ENCODE data around the gene LPP.
A peak's percentile ranks its signal among the peaks of the same experiment; 100 is the strongest.

The LPP gene

DNA sequence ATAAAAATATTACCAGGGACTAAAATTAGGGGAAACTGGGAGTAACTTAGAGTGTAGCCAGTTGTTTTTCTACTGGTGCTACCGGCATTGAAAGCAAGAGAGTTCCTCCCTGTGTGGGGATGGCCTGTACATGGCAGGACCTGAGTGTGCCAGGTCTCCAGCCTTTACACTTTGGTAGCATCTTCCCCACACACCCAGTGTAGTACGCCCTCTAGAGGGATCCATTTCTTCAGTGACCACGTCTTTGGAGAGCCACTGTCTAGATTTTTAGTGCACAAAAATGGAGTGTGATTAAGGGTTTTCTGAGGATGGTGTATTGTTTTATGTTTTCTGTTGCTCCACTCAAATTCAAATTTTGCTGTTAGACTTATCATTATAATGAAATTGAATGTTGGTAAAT is 510.8 kb downstream of the LPP start:
- no peak overlapping the region for H3K27ac ChIP-seq (ENCODE audit: poor library complexity, severe bottlenecking)
- H3K4me3 ChIP-seq (ENCODE audit: severe bottlenecking) = no peak overlapping the region
- TF ChIP-seq, protein P1, sequence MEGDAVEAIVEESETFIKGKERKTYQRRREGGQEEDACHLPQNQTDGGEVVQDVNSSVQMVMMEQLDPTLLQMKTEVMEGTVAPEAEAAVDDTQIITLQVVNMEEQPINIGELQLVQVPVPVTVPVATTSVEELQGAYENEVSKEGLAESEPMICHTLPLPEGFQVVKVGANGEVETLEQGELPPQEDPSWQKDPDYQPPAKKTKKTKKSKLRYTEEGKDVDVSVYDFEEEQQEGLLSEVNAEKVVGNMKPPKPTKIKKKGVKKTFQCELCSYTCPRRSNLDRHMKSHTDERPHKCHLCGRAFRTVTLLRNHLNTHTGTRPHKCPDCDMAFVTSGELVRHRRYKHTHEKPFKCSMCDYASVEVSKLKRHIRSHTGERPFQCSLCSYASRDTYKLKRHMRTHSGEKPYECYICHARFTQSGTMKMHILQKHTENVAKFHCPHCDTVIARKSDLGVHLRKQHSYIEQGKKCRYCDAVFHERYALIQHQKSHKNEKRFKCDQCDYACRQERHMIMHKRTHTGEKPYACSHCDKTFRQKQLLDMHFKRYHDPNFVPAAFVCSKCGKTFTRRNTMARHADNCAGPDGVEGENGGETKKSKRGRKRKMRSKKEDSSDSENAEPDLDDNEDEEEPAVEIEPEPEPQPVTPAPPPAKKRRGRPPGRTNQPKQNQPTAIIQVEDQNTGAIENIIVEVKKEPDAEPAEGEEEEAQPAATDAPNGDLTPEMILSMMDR (IDR thresholded peaks at IDR 0.05; ENCODE audit: poor library complexity, severe bottlenecking) = peak; percentile 24
- no peaks in the 10 kb centered on the region for H3K4me1 ChIP-seq (ENCODE audit: insufficient read depth, poor library complexity, severe bottlenecking)
- ATAC-seq (ENCODE audit: low read depth) (no peak), DNase-seq (ENCODE audit: low spot score) (no peak)
- no peaks in the 10 kb centered on the region for H3K27me3 ChIP-seq (ENCODE audit: insufficient read depth, poor library complexity, severe bottlenecking)
- H3K36me3 ChIP-seq (ENCODE audit: low read depth) = no peaks in the 10 kb centered on the region
- H3K9me3 ChIP-seq (ENCODE audit: severe bottlenecking) = no peaks in the 10 kb centered on the region

DNA sequence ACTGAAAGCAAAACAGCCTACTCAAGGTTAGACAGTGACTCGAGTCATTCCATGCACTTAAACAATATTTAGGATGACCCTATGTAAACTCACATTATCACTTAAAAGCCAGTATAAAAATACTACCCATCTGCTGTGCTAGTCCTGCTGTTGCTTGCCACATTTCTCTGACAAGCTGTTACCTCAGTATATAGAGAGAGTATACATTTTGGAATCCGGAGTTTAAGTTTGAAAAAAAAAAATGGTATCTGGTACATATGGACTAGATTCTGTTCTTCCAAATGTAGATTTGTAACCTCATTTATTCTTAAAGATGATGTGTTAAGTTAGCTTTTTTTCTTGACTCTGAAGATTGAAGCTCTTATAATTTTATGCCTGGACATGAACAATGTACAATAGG is 514.0 kb downstream of the LPP start:
- no peak overlapping the region for H3K27ac ChIP-seq (ENCODE audit: poor library complexity, severe bottlenecking)
- ATAC-seq (ENCODE audit: low read depth) (no peak), DNase-seq (ENCODE audit: low spot score) (no peak)
- no peaks in the 10 kb centered on the region for H3K9me3 ChIP-seq (ENCODE audit: severe bottlenecking)
- H3K36me3 ChIP-seq (ENCODE audit: low read depth) = no peaks in the 10 kb centered on the region
- H3K4me3 ChIP-seq (ENCODE audit: severe bottlenecking) = no peak overlapping the region
- TF ChIP-seq, protein P1 (IDR thresholded peaks at IDR 0.05; ENCODE audit: poor library complexity, severe bottlenecking) = no peak
- peaks cover 16% of the 10 kb centered on the region for H3K4me1 ChIP-seq (ENCODE audit: insufficient read depth, poor library complexity, severe bottlenecking)
- H3K27me3 ChIP-seq (ENCODE audit: insufficient read depth, poor library complexity, severe bottlenecking) = no peaks in the 10 kb centered on the region

DNA sequence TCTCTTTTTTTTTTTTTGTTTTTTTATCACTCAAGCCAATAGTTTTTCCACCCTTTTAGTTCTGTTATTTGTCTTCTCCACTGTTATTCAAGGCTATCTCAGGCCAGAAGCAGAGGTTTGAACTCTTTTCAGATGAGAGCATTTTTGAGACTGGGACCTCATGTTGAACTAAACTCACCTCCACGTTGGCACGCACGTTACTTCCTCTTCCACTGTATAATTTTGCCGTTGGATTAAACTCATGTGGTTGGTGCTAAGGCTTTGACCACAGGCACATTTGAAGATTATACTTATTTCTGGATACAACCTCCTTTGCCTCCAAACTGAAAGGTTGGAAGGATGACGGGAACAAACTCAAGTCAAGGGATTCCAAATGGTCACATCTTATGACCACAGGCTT is 516.5 kb downstream of the LPP start:
- no peaks in the 10 kb centered on the region for H3K9me3 ChIP-seq (ENCODE audit: severe bottlenecking)
- H3K36me3 ChIP-seq (ENCODE audit: low read depth) = no peaks in the 10 kb centered on the region
- no peak for ATAC-seq (ENCODE audit: low read depth)
- DNase-seq (ENCODE audit: low spot score) = no peak
- TF ChIP-seq, protein P1 (IDR thresholded peaks at IDR 0.05; ENCODE audit: poor library complexity, severe bottlenecking) = no peak
- no peaks in the 10 kb centered on the region for H3K27me3 ChIP-seq (ENCODE audit: insufficient read depth, poor library complexity, severe bottlenecking)
- peaks cover 34% of the 10 kb centered on the region for H3K4me1 ChIP-seq (ENCODE audit: insufficient read depth, poor library complexity, severe bottlenecking)
- H3K27ac ChIP-seq (ENCODE audit: poor library complexity, severe bottlenecking) = no peak overlapping the region
- H3K4me3 ChIP-seq (ENCODE audit: severe bottlenecking) = no peak overlapping the region

DNA sequence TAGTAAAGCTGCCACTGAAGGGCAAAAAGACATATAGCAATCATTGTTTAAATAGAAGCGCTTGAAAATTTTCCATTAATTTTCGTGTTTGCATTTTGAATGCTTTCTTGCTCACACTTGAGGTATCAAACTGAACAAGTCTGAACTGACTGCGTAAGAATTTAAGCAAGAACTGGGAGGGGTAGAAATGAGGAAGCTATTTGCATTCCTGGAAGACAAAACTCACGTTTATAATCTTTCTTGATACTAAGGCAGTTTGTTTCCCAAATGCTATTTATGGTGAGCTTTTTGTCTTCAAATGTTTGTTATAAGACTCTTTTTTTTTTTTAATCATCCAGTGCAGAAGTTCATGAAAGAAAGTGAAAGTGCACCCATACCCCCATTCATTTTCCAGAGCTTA is 518.0 kb downstream of the LPP start:
- TF ChIP-seq, protein P1 (IDR thresholded peaks at IDR 0.05; ENCODE audit: poor library complexity, severe bottlenecking) = no peak
- H3K9me3 ChIP-seq (ENCODE audit: severe bottlenecking) = no peaks in the 10 kb centered on the region

DNA sequence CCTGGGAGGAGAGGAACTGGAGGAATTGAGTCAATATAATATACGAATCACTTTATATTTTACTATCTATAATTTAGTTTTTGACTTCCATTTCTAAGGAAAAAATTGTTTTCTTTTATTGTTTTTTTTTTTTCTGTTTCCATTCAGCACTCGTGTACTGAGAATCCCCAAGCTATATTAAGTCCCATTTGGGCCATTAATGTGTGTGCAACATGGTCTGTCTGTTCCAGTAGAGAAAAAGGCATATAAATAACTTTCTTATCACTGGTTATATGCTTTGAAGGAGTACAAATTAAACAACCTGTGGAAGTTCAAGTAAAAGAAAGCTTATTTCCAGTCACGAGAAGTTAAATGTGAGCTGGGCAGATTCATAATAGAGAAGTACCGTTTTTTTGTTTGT is 518.9 kb downstream of the LPP start:
- TF ChIP-seq, protein P1 (IDR thresholded peaks at IDR 0.05; ENCODE audit: poor library complexity, severe bottlenecking) = no peak
- Histone ChIP-seq H3K4me1 (ENCODE audit: insufficient read depth, poor library complexity, severe bottlenecking) (peaks cover 34% of the 10 kb centered on the region), H3K27ac (ENCODE audit: poor library complexity, severe bottlenecking) (peak overlapping the region; percentile 88), H3K9me3 (ENCODE audit: severe bottlenecking) (no peaks in the 10 kb centered on the region), H3K4me3 (ENCODE audit: severe bottlenecking) (no peak overlapping the region), H3K36me3 (ENCODE audit: low read depth) (no peaks in the 10 kb centered on the region), H3K27me3 (ENCODE audit: insufficient read depth, poor library complexity, severe bottlenecking) (no peaks in the 10 kb centered on the region)
- no peak for DNase-seq (ENCODE audit: low spot score)
- ATAC-seq (ENCODE audit: low read depth) = no peak

More for the DNA sequence above, 518.0 kb downstream of the LPP start:
- 0 out of 3 replicates have a peak, but pooled peaks have one; percentile 27 for ATAC-seq (ENCODE audit: low read depth)
- Histone ChIP-seq H3K36me3 (ENCODE audit: low read depth) (no peaks in the 10 kb centered on the region), H3K27ac (ENCODE audit: poor library complexity, severe bottlenecking) (peak overlapping the region; percentile 88), H3K4me1 (ENCODE audit: insufficient read depth, poor library complexity, severe bottlenecking) (peaks cover 34% of the 10 kb centered on the region), H3K4me3 (ENCODE audit: severe bottlenecking) (peak overlapping the region; percentile 16), H3K27me3 (ENCODE audit: insufficient read depth, poor library complexity, severe bottlenecking) (no peaks in the 10 kb centered on the region)
- DNase-seq (ENCODE audit: low spot score) = no peak
